Measurements from ENCODE around the gene HLA-E.

The HLA-E gene

DNA sequence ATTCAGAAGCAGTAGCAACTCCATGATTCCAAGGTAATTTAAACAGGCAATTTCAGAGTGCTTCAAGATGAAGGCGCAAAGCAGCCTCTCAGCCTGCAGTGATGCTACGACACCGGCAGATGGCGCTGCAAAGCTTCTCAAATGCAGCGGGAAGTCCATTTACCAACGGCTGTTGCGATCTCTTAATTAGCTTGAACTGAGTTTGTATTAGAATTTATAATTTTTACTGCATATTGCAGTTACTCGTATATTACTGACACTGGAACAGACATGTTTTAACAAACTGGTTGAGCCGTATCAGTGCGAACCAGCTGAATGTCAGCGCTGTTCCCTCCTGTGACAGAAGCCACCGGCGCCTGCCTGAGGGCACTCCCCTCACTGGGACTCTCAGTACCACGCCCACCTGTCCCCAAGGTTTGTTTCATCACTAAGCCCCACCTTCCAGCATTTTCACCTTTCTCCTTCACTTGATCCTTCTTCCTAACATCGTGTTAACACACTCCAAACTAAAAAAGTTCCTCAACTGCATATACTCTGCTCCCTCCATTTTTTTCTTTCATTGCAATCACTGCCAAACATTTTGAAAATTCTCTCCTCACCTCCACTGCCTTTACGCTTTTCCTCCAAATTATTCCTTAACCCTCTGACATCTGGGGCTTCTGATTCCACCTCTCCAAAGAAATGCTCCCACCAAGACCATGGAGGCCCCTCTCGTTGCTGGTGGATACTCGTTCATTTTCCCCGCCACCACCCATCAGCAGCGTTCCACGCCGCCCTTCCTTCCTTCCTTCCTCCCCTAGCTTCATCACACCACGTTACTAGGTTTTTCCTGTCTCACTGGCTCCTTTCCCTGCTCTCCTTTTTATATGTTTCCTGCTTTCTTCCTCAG, 52.5 kb downstream of the HLA-E start:
- Mint-ChIP-seq H3K9me3 (no peaks in the 10 kb centered on the region), H3K27me3 (ENCODE audit: low read depth) (peaks cover 15% of the 10 kb centered on the region), H3K27ac (no peak overlapping the region), H3K36me3 (ENCODE audit: low read depth) (peaks cover 2% of the 10 kb centered on the region), H3K4me1 (peaks cover 11% of the 10 kb centered on the region), H3K4me3 (peak overlapping the region; percentile 60 to 71 (median 63))
- TF ChIP-seq, protein P1, sequence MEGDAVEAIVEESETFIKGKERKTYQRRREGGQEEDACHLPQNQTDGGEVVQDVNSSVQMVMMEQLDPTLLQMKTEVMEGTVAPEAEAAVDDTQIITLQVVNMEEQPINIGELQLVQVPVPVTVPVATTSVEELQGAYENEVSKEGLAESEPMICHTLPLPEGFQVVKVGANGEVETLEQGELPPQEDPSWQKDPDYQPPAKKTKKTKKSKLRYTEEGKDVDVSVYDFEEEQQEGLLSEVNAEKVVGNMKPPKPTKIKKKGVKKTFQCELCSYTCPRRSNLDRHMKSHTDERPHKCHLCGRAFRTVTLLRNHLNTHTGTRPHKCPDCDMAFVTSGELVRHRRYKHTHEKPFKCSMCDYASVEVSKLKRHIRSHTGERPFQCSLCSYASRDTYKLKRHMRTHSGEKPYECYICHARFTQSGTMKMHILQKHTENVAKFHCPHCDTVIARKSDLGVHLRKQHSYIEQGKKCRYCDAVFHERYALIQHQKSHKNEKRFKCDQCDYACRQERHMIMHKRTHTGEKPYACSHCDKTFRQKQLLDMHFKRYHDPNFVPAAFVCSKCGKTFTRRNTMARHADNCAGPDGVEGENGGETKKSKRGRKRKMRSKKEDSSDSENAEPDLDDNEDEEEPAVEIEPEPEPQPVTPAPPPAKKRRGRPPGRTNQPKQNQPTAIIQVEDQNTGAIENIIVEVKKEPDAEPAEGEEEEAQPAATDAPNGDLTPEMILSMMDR (IDR thresholded peaks at IDR 0.05; ENCODE audit: unreplicated experiment in 3 of 3), result peak; percentile 98 to 100 (median 99)

DNA sequence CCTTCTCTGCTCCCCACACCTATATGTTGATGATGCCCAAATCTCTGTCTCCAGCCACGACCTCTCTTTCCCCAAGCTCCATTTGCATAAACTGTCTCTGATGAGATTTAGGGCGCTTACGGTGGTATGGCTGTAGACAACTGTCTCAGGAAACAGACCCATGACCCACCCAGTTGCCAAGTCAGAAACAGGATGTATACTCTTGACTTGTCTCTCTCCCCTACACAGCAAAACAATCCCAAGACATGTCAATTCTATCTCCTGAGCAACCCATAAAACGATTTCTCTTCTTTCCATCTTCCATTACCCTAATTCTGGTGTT, 53.1 kb downstream of the HLA-E start:
- H3K27ac Mint-ChIP-seq, result no peak overlapping the region
- H3K27me3 Mint-ChIP-seq (ENCODE audit: low read depth), result peaks cover 15% of the 10 kb centered on the region
- H3K4me3 Mint-ChIP-seq, result peak overlapping the region; percentile 48 to 63 (median 60)
- no peaks in the 10 kb centered on the region for H3K9me3 Mint-ChIP-seq
- H3K4me1 Mint-ChIP-seq, result peaks cover 11% of the 10 kb centered on the region
- TF ChIP-seq, protein P1 (IDR thresholded peaks at IDR 0.05; ENCODE audit: unreplicated experiment in 3 of 3), result no peak
- peaks cover 3% of the 10 kb centered on the region for H3K36me3 Mint-ChIP-seq (ENCODE audit: low read depth)

DNA sequence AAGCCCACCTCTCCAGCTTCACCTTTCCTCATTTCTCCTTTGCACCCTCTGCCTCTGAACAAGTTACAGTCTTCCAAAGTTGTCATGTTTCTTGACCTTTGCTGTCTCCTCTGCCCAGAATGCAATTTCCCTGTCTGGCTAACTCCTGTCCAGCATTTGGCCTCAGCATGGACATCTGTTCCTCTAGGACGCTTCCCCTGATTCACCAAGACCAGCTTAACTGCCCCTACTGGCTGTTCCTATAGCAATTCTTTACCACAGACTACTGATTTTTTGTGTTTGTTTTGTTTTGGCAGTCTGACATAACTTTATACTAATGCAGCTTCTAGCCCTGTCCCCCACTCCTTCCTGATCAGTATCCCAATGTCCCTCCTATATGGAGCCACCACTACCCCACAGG, 53.6 kb downstream of the HLA-E start:
- H3K27ac Mint-ChIP-seq, result no peak overlapping the region
- H3K36me3 Mint-ChIP-seq (ENCODE audit: low read depth), result peaks cover 3% of the 10 kb centered on the region
- no peaks in the 10 kb centered on the region for H3K9me3 Mint-ChIP-seq
- H3K27me3 Mint-ChIP-seq (ENCODE audit: low read depth), result peaks cover 15% of the 10 kb centered on the region
- H3K4me3 Mint-ChIP-seq, result peak overlapping the region; percentile 51 to 60 (median 53)
- H3K4me1 Mint-ChIP-seq, result peaks cover 11% of the 10 kb centered on the region
- TF ChIP-seq, protein P1 (IDR thresholded peaks at IDR 0.05; ENCODE audit: unreplicated experiment in 3 of 3), result no peak

All from nephron (organoid).